HG03457 (cell line): ENCODE measurements around the gene RYR1.
"Not testable (repeated sequence)": the region's sequence is repeated elsewhere in the genome, so short reads cannot be mapped to it uniquely, and the experiment has no call there.

ENCODE experiments used
- ATAC-seq: cut with Tn5 transposase; IDR thresholded peaks from one replicate; pipeline ENCODE4 v1.9.1; 2021; ENCODE audit warnings: moderate number of reproducible peaks; ENCODE audit not compliant: unreplicated experiment

The RYR1 gene

GRCh38 chr19:38512277-38512676, 78.8 kb downstream of the RYR1 start:
- ATAC-seq, result no peak

GRCh38 chr19:38513156-38513555, 79.7 kb downstream of the RYR1 start:
- not testable (repeated sequence) for ATAC-seq

- no peak for ATAC-seq
Measured at GRCh38 chr19:38513762-38514167, 80.3 kb downstream of the RYR1 start.

- no peak for ATAC-seq
Measured at GRCh38 chr19:38514812-38515633, 81.5 kb downstream of the RYR1 start.

GRCh38 chr19:38515896-38516295, 82.4 kb downstream of the RYR1 start:
- ATAC-seq, result no peak

- no peak for ATAC-seq
Measured at GRCh38 chr19:38516802-38517201, 83.3 kb downstream of the RYR1 start.

GRCh38 chr19:38517321-38517720, 83.8 kb downstream of the RYR1 start:
- ATAC-seq, result no peak

- ATAC-seq, result not testable (repeated sequence)
Measured at GRCh38 chr19:38517980-38518379, 84.5 kb downstream of the RYR1 start.

- no peak for ATAC-seq
Measured at GRCh38 chr19:38519168-38519567, 85.7 kb downstream of the RYR1 start.

- ATAC-seq, result no peak
Measured at GRCh38 chr19:38519988-38520387, 86.5 kb downstream of the RYR1 start.

GRCh38 chr19:38522915-38523314, 89.4 kb downstream of the RYR1 start:
- no peak for ATAC-seq

- no peak for ATAC-seq
Measured at GRCh38 chr19:38523319-38523718, 89.8 kb downstream of the RYR1 start.

GRCh38 chr19:38524369-38524768, 90.9 kb downstream of the RYR1 start:
- ATAC-seq, result no peak

GRCh38 chr19:38524994-38525634, 91.6 kb downstream of the RYR1 start:
- no peak for ATAC-seq

- ATAC-seq, result no peak
Measured at GRCh38 chr19:38526430-38526829, 92.9 kb downstream of the RYR1 start.

- no peak for ATAC-seq
Measured at GRCh38 chr19:38527466-38528136, 94.1 kb downstream of the RYR1 start.

- no peak for ATAC-seq
Measured at GRCh38 chr19:38528213-38528755, 94.8 kb downstream of the RYR1 start.

GRCh38 chr19:38528931-38529330, 95.4 kb downstream of the RYR1 start:
- no peak for ATAC-seq

- no peak for ATAC-seq
Measured at GRCh38 chr19:38531515-38531914, 98.0 kb downstream of the RYR1 start.

- ATAC-seq, result no peak
Measured at GRCh38 chr19:38532939-38533338, 99.4 kb downstream of the RYR1 start.

GRCh38 chr19:38534574-38534973, 101.1 kb downstream of the RYR1 start:
- ATAC-seq, result no peak

GRCh38 chr19:38535212-38535611, 101.7 kb downstream of the RYR1 start:
- ATAC-seq, result no peak
